Panc1 (cell line): ENCODE data around the gene LMOD1.

Experiments
- CTCF ChIP-seq: fragments of 450-650 bp; IDR thresholded peaks from 2 replicates; pipeline ENCODE4 v1.5.1; 2017; ENCODE audit warnings: mild to moderate bottlenecking
- REST ChIP-seq, 2 experiments: IDR thresholded peaks; 2 replicates each; pipeline ENCODE4 v1.6.1; 2011 to 2012; ENCODE audit warnings: low read depth in 2 of 2, control low read depth in 1 of 2, low read length in 1 of 2, mild to moderate bottlenecking in 1 of 2, moderate library complexity in 1 of 2; ENCODE audit not compliant: insufficient read depth in 1 of 2
- TCF7L2 ChIP-seq: IDR thresholded peaks from 2 replicates; pipeline ENCODE4 v1.6.1; 2011; ENCODE audit warnings: mild to moderate bottlenecking, low read depth, low read length, inconsistent platforms

- no peak for TF ChIP-seq CTCF
- no peak for TF ChIP-seq REST (IDR thresholded peaks at IDR 0.05; ENCODE audit: insufficient read depth in 1 of 2, low read depth in 2 of 2, low read length in 1 of 2)
- no peak for TF ChIP-seq TCF7L2
These were observed 22.0 kb upstream of the LMOD1 start for GRCh38 chr1:201968202-201968925.
